GM12878 (cell line): Measurements from ENCODE around the gene AVL9. TPM values are rescaled to one million over a fixed set of nuclear protein-coding genes. Genes with fewer than 3 reads are reported as not detected.

Source experiments
- ATAC-seq: fragments of 200-7000 bp; cut with Tn5 transposase; 3 replicates; pipeline ENCODE4 v1.9.1; 2020; ENCODE audit warnings: mild to moderate bottlenecking, moderate library complexity
- BruUV-seq: library from RNA; stranded (reverse); fragments of 400-500 nt; replicated peaks from 2 replicates; lab custom pipeline; 2021; lab: Mats Ljungman, UMichigan
- CTCF ChIA-PET: fragments of 300-600 bp; sonication (Branson Sonifier 250); formaldehyde crosslinking; extraction: SDS; loops from one replicate; lab custom pipeline; 2021; ENCODE audit warnings: inconsistent platforms; lab: Yijun Ruan, JAX
- POLR2A ChIA-PET: fragments of 350-600 bp; formaldehyde crosslinking; extraction: SDS; loops from one replicate; lab custom pipeline; 2021; ENCODE audit warnings: inconsistent platforms; lab: Charles Lee
- RAD21 ChIA-PET: fragments of 300-600 bp; sonication (Branson Sonifier 250); formaldehyde crosslinking; loops from one replicate; lab custom pipeline; 2023; ENCODE audit warnings: antibody characterized with exemption; ENCODE audit not compliant: unreplicated experiment; lab: Charles Lee
- SMC1A ChIA-PET: fragments of 300-600 bp; sonication (Branson Sonifier 250); formaldehyde crosslinking; loops from one replicate; lab custom pipeline; 2023; ENCODE audit not compliant: unreplicated experiment, uncharacterized antibody; lab: Charles Lee
- DNase-seq: peaks from one replicate; pipeline ENCODE4 v3.0.0-alpha.2; 2011; ENCODE audit warnings: low read depth, low spot score
- FAIRE-seq: peaks from 3 replicates; lab custom pipeline; 2011; peaks lifted over from hg19 to GRCh38; lab: Jason Lieb, UNC
- H2AFZ ChIP-seq: 2 replicates; pipeline ENCODE4 v1.6.0; 2011; ENCODE audit warnings: low read depth, low read length, control low read depth; ENCODE audit not compliant: control insufficient read depth
- H3K27ac ChIP-seq: 2 replicates; pipeline ENCODE4 v1.5.1; 2011; ENCODE audit warnings: control low read depth; ENCODE audit not compliant: control insufficient read depth, insufficient read depth
- H3K27me3 ChIP-seq, 2 experiments: replicated peaks in 1 of 2; 2 replicates each; pipeline versions ENCODE4 v1.6.0 to v1.6.1; 2011; ENCODE audit warnings: low read length in 1 of 2; ENCODE audit not compliant: control insufficient read depth in 2 of 2, insufficient read depth in 2 of 2
- H3K36me3 ChIP-seq, 2 experiments: 2 replicates each; pipeline ENCODE4 v1.5.1; 2011; ENCODE audit warnings: low read length in 1 of 2; ENCODE audit not compliant: control insufficient read depth in 2 of 2, insufficient read depth in 2 of 2
- H3K4me1 ChIP-seq: 2 replicates; pipeline ENCODE4 v1.6.1; 2011; ENCODE audit warnings: mild to moderate bottlenecking, low read length, moderate library complexity, mixed read lengths; ENCODE audit not compliant: control insufficient read depth, insufficient read depth
- H3K4me2 ChIP-seq: 2 replicates; pipeline ENCODE4 v1.6.0; 2011; ENCODE audit warnings: control low read depth; ENCODE audit not compliant: control insufficient read depth, insufficient read depth
- H3K4me3 ChIP-seq: fragments of 200-600 bp; sonication (generic); 2 replicates; pipeline ENCODE4 v1.5.1; 2016
- H3K79me2 ChIP-seq: 2 replicates; pipeline ENCODE4 v1.6.0; 2011; ENCODE audit warnings: low read length; ENCODE audit not compliant: control insufficient read depth, insufficient read depth
- H3K9ac ChIP-seq: 2 replicates; pipeline ENCODE4 v1.8.0; 2011; ENCODE audit warnings: low read length, control low read depth, mixed read lengths; ENCODE audit not compliant: control insufficient read depth, insufficient read depth
- H3K9me3 ChIP-seq: replicated peaks from 3 replicates; pipeline ENCODE4 v1.5.1; 2011; ENCODE audit warnings: mild to moderate bottlenecking, low read length; ENCODE audit not compliant: control insufficient read depth, insufficient read depth
- H4K20me1 ChIP-seq: 2 replicates; pipeline ENCODE4 v1.6.0; 2011; ENCODE audit not compliant: control insufficient read depth, insufficient read depth
- BCLAF1 ChIP-seq: fragments of 450-650 bp; IDR thresholded peaks from 2 replicates; pipeline ENCODE4 v1.6.1; 2017; ENCODE audit warnings: antibody characterized with exemption, mild to moderate bottlenecking, moderate library complexity
- CHD1 ChIP-seq: IDR thresholded peaks from 2 replicates; pipeline ENCODE4 v1.6.1; 2012; ENCODE audit warnings: low read depth, low read length, improper control_type of control experiment
- E4F1 ChIP-seq: fragments of 450-650 bp; IDR thresholded peaks from 2 replicates; pipeline ENCODE4 v1.6.1; 2018; ENCODE audit warnings: borderline replicate concordance, mild to moderate bottlenecking; ENCODE audit not compliant: partially characterized antibody
- ELK1 ChIP-seq: IDR thresholded peaks from 2 replicates; pipeline ENCODE4 v1.6.1; 2012; ENCODE audit warnings: low read depth, low read length, improper control_type of control experiment
- KDM1A ChIP-seq: fragments of 200-600 bp; sonication (generic); IDR thresholded peaks from 2 replicates; pipeline ENCODE4 v1.6.1; 2016; ENCODE audit warnings: borderline replicate concordance
- SIX5 ChIP-seq: IDR thresholded peaks from 2 replicates; pipeline ENCODE4 v1.6.1; 2011; ENCODE audit warnings: mild to moderate bottlenecking, low read depth, low read length, moderate library complexity; ENCODE audit not compliant: severe bottlenecking
- ZBTB40 ChIP-seq: fragments of 450-650 bp; IDR thresholded peaks from 2 replicates; pipeline ENCODE4 v1.6.1; 2016; ENCODE audit warnings: mild to moderate bottlenecking, moderate library complexity, borderline replicate concordance
- WGBS: methylation state at CpG from one replicate; pipeline ENCODE4 v1.1.6; 2016; ENCODE audit warnings: low lambda C conversion rate; ENCODE audit not compliant: insufficient replicate concordance, insufficient coverage; ENCODE audit errors: missing lambda C conversion rate; 5-methylcytosine and 5-hydroxymethylcytosine counted together
- in situ Hi-C: fragments of 300-500 bp; cut with MboI; formaldehyde crosslinking; loops from 9 replicates; pipeline ENCODE4 v1.14.3; 2018; ENCODE audit warnings: mixed read lengths
- intact Hi-C: fragments of 100-400 bp; cut with micrococcal nuclease; formaldehyde crosslinking; loops from one replicate; pipeline ENCODE4 v1.14.2; 2022; ENCODE audit not compliant: unreplicated experiment
- polyA plus RNA-seq, 11 experiments: library from polyadenylated mRNA; depleted of rRNA in 4 of 11; unstranded in 6 of 11; stranded (reverse) in 5 of 11; fragments of >200 nt; fragmentation: Nextera tagmentation in 4 of 11; fragmentation: Illumina TruSeq in 1 of 11; extraction: Ambion mirVana in 4 of 11; extraction: Trizol in 1 of 11; gene quantifications; 1 replicate in 1 of 11; 2 replicates in 10 of 11; pipeline versions ENCODE4 v1.2.1 to v1.2.3, GENCODE V29; 2011 to 2016; ENCODE audit warnings: inconsistent platforms in 2 of 11, missing spikeins in 2 of 11, low read depth in 1 of 11
- total RNA-seq, 4 experiments: library from RNA; depleted of rRNA in 3 of 4; stranded (reverse); fragments of >200 nt in 3 of 4; fragmentation: Illumina TruSeq in 1 of 4; extraction: Trizol in 1 of 4; gene quantifications; 2 replicates each; pipeline versions ENCODE4 v1.2.1 to v1.2.3, GENCODE V29; 2013 to 2021

Gene AVL9
- total and polyA plus RNA-seq, 10 of the 15 experiments (the other 5 are each of a cell fraction or from before 2014, with no cell fraction given) = 4.5 to 41.6 (median 20.1) TPM

- TF ChIP-seq ZBTB40 = no peak
- no peak for TF ChIP-seq CHD1
- TF ChIP-seq BCLAF1 = no peak
- TF ChIP-seq SIX5 = no peak
Observed at GRCh38 chr7:32524631-32525030, 29.3 kb downstream of the AVL9 start (continued).

DNA sequence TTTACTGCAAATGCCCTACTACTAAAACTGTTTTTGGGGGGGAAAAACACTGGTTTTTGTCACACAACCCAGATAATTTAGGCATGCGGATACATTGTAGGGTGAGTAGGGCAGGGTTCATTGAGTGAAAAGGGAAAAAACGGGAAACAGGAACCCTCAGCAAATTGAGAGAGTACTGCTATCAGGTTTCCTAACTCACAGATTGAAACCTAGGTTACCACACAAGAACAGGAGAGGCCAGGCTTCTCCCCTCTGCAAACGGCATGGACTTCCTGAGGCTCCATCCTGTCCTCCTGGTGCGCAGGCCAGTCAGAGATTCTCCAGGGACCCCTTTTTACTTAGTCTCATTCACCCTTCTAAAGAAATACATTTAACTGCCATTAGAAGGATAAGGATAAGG lies 30.6 kb downstream of the AVL9 start:
- Histone ChIP-seq H3K4me1 (no peaks in the 10 kb centered on the region), H3K4me3 (no peak overlapping the region), H3K9ac (no peak overlapping the region), H3K27me3 (no peaks in the 10 kb centered on the region), H2AFZ (no peak overlapping the region), H4K20me1 (no peaks in the 10 kb centered on the region), H3K27ac (no peak overlapping the region), H3K9me3 (peaks cover 8% of the 10 kb centered on the region; the same call in 2 of the 3 replicates), H3K36me3 (peaks cover 2 to 4% of the 10 kb centered on the region in 2 experiments; a peak in 2 of 4 replicates), H3K79me2 (no peaks in the 10 kb centered on the region; the same call in 1 of the 2 replicates), H3K4me2 (no peak overlapping the region)
- ATAC-seq (no peak), FAIRE-seq (no peak), DNase-seq (no peak)
- in situ Hi-C loops = no loop called here
- ChIA-PET CTCF (no interaction called here), POLR2A (no interaction called here), RAD21 (no interaction called here), SMC1A (no interaction called here)
- 88% methylated on average over 4 of the region's 4 CpGs for WGBS
- intact Hi-C loops = no loop called here
- TF ChIP-seq ELK1 (no peak), E4F1 (no peak), KDM1A (no peak)
- BruUV-seq = no TSS peak
